Endothelial cell of umbilical vein (primary cell): Measurements from ENCODE around the gene C1orf122.

ENCODE experiments used
- EZH2 ChIP-seq: IDR thresholded peaks from 2 replicates; pipeline ENCODE4 v1.6.1; 2012; ENCODE audit warnings: borderline replicate concordance, low read depth, mild to moderate bottlenecking, moderate library complexity, low read length, inconsistent platforms; ENCODE audit not compliant: severe bottlenecking
- POLR2A ChIP-seq: IDR thresholded peaks from 2 replicates; pipeline ENCODE4 v1.6.1; 2012; ENCODE audit warnings: low read depth, mild to moderate bottlenecking, control low read depth, low read length
- POLR2AphosphoS5 ChIP-seq: IDR thresholded peaks from 2 replicates; pipeline ENCODE4 v1.6.1; 2012; ENCODE audit warnings: low read depth, mild to moderate bottlenecking, control low read depth, low read length, moderate library complexity; ENCODE audit not compliant: insufficient read depth
- TF ChIP-seq, protein P1 (sequence below), 2 donors: IDR thresholded peaks; 1 replicate in 1 of 2; 2 replicates in 1 of 2; pipeline ENCODE4 v1.5.1; 2011; ENCODE audit warnings: low read length in 2 of 2, mild to moderate bottlenecking in 2 of 2, moderate library complexity in 2 of 2, control low read depth in 1 of 2, inconsistent platforms in 1 of 2, low read depth in 1 of 2; ENCODE audit not compliant: insufficient read depth in 1 of 2; ENCODE audit errors: extremely low read depth in 1 of 2
- TF ChIP-seq, protein P2 (sequence below): IDR thresholded peaks from 2 replicates; pipeline ENCODE4 v1.6.1; 2011; ENCODE audit not compliant: insufficient read depth, insufficient read length

DNA sequence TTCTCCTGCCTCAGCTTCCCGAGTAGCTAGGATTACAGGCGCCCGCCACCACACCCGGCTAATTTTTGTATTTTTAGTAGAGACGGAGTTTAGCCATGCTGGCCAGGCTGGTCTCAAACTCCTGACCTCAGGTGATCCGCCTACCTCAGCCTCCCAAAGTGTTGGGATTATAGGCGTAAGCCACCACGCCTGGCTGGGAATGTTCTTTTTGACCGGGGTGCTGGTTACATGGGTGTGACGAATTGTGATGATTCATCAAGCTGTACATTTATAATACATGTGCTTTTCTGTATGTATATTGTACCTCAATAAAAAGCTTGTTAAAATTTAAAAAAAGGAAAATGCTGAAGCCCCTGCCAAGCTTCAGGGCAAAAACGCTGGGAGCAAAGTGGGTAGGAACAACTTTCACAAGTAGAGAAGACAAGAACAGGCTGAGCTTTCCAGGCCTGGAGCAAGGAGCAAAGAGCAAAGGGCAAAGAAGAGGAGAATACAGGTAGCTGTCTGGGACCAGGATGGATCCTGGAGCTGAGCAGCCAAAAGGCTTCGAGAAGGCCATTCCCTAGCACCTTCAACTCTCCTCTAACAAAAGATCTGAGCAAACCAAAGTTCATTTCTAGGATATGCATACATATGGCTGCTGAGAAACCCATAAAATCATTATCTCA lies 21.0 kb downstream of the C1orf122 start:
- TF ChIP-seq, protein P1, sequence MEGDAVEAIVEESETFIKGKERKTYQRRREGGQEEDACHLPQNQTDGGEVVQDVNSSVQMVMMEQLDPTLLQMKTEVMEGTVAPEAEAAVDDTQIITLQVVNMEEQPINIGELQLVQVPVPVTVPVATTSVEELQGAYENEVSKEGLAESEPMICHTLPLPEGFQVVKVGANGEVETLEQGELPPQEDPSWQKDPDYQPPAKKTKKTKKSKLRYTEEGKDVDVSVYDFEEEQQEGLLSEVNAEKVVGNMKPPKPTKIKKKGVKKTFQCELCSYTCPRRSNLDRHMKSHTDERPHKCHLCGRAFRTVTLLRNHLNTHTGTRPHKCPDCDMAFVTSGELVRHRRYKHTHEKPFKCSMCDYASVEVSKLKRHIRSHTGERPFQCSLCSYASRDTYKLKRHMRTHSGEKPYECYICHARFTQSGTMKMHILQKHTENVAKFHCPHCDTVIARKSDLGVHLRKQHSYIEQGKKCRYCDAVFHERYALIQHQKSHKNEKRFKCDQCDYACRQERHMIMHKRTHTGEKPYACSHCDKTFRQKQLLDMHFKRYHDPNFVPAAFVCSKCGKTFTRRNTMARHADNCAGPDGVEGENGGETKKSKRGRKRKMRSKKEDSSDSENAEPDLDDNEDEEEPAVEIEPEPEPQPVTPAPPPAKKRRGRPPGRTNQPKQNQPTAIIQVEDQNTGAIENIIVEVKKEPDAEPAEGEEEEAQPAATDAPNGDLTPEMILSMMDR (IDR thresholded peaks at IDR 0.05; ENCODE audit: extremely low read depth in 1 of 2, insufficient read depth in 1 of 2, low read depth in 1 of 2, low read length in 2 of 2): no peak
- no peak for TF ChIP-seq POLR2A
- no peak for TF ChIP-seq EZH2
- no peak for TF ChIP-seq POLR2AphosphoS5
- TF ChIP-seq, protein P2, sequence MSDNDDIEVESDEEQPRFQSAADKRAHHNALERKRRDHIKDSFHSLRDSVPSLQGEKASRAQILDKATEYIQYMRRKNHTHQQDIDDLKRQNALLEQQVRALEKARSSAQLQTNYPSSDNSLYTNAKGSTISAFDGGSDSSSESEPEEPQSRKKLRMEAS: no peak
